HG02840 (cell line): ENCODE results near the gene TMEM151B.

Source experiments
- ATAC-seq: cut with Tn5 transposase; IDR thresholded peaks from one replicate; pipeline ENCODE4 v1.9.1; 2021; ENCODE audit warnings: mild to moderate bottlenecking, moderate library complexity, moderate number of reproducible peaks; ENCODE audit not compliant: unreplicated experiment, low FRiP score

The TMEM151B gene

DNA sequence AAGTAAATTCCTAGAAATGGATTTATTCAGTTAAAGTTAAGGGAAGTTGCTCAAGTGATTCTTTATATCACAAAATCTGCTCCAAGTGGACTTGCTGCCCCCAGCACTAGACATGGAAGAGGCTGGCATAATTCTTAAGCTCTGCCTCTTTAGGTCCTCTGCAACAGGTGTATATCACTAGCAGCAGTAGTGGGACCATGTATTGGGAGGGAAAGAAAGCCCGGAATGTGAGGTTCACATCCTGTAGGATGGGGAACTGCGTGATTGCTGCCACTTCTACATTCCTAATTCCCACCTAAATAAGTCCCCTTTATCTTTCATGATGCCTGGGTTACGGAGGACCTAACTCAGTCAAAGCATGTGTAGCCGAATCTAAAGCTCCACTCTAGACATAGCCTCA, 85.4 kb downstream of the TMEM151B start:
- ATAC-seq = no peak

DNA sequence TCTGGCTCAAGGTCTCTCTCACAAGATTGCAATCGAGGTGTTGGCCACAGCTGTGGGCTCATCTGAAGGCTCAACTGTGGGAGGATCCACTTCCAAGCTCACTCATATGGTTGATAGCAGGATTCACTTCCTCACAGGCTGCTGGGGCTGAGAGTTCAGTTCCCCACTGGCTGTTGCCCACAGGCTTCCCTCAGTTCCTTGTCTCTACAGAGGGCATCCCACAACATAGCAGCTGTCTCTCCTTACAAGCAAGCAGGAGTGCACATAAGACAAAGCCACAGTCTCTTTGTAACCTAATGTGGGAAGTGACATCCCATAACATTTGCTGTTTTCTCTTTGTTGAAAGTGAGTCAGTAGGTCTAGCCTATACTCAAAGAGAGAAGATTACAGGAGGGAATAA, 86.2 kb downstream of the TMEM151B start:
- no peak for ATAC-seq
